HCT116 (cell line): Measurements from ENCODE around the gene ASNS. TPM values are rescaled to one million over a fixed set of nuclear protein-coding genes. Genes with fewer than 3 reads are reported as not detected.

Experiments used
- ATAC-seq: fragments of 200-7000 bp; cut with Tn5 transposase; 2 replicates; pipeline ENCODE4 v1.9.1; 2020; ENCODE audit warnings: mild to moderate bottlenecking, moderate library complexity
- BruUV-seq: library from RNA; stranded (reverse); fragments of 400-500 nt; replicated peaks from 2 replicates; lab custom pipeline; 2021; lab: Mats Ljungman, UMichigan
- CTCF ChIA-PET: fragments of 300-600 bp; sonication (Branson Sonifier 250); formaldehyde crosslinking; loops from one replicate; lab custom pipeline; 2021; ENCODE audit warnings: antibody characterized with exemption; lab: Charles Lee
- POLR2A ChIA-PET: fragments of 300-600, 350-600 bp; sonication (Branson Sonifier 250); formaldehyde crosslinking; loops from one replicate; lab custom pipeline; 2021; ENCODE audit warnings: antibody characterized with exemption; lab: Charles Lee
- RAD21 ChIA-PET, 2 experiments: fragments of 300-600 bp; sonication (Branson Sonifier 250); formaldehyde crosslinking; loops; one replicate each; lab custom pipeline; 2023; ENCODE audit warnings: low total read pairs in 2 of 2; ENCODE audit not compliant: uncharacterized antibody in 2 of 2, unreplicated experiment in 2 of 2, low non-redundant PET in 1 of 2; lab: Charles Lee
- DNase-seq: peaks from one replicate; pipeline ENCODE4 v3.0.0-alpha.2; 2010; ENCODE audit warnings: low read depth, low spot score
- H2AFZ ChIP-seq: fragments of 200-600 bp; shearing (Covaris generic), sonication (generic); 2 replicates; pipeline ENCODE4 v1.6.1; 2017; ENCODE audit warnings: low read depth, mixed run types, mixed read lengths, antibody characterized with exemption, low read length; ENCODE audit not compliant: poor library complexity, severe bottlenecking
- H3K27ac ChIP-seq: 2 replicates; pipeline ENCODE4 v1.5.1; 2012; ENCODE audit warnings: low read depth, low read length
- H3K27me3 ChIP-seq: fragments of 200-600 bp; sonication (generic); 2 replicates; pipeline ENCODE4 v1.6.1; 2016; ENCODE audit warnings: mixed run types, low read length, mixed read lengths; ENCODE audit not compliant: insufficient read depth
- H3K36me3 ChIP-seq, 2 experiments: fragments of 200-500 bp in 1 of 2; fragments of 200-600 bp in 1 of 2; sonication (Bioruptor generic) in 1 of 2; sonication (generic) in 1 of 2; 2 replicates each; pipeline versions ENCODE4 v1.5.1 to v1.6.1; 2014 to 2016; ENCODE audit warnings: low read length in 2 of 2, inconsistent platforms in 1 of 2, mixed read lengths in 1 of 2, mixed run types in 1 of 2; ENCODE audit not compliant: insufficient read depth in 2 of 2, control insufficient read depth in 1 of 2
- H3K4me1 ChIP-seq, 2 experiments: fragments of 200-600 bp in 1 of 2; sonication (generic) in 1 of 2; 2 replicates each; pipeline versions ENCODE4 v1.5.1 to v1.6.1; 2012 to 2017; ENCODE audit warnings: low read length in 2 of 2, inconsistent platforms in 1 of 2, mild to moderate bottlenecking in 1 of 2, mixed read lengths in 1 of 2, mixed run types in 1 of 2, moderate library complexity in 1 of 2; ENCODE audit not compliant: insufficient read depth in 2 of 2, control insufficient read depth in 1 of 2
- H3K4me2 ChIP-seq: fragments of 200-600 bp; sonication (generic); 2 replicates; pipeline ENCODE4 v1.6.1; 2017; ENCODE audit warnings: mixed run types, low read length, mixed read lengths
- H3K4me3 ChIP-seq, 2 experiments: fragments of 200-600 bp in 1 of 2; sonication (generic) in 1 of 2; replicated peaks in 1 of 2; 2 replicates each; pipeline ENCODE4 v1.5.1; 2011 to 2016; ENCODE audit warnings: low read length in 2 of 2, control low read depth in 1 of 2, low read depth in 1 of 2, mild to moderate bottlenecking in 1 of 2, mixed read lengths in 1 of 2, mixed run types in 1 of 2
- H3K79me2 ChIP-seq: fragments of 200-600 bp; sonication (generic); 2 replicates; pipeline ENCODE4 v1.6.1; 2017; ENCODE audit warnings: mild to moderate bottlenecking, mixed run types, low read length, moderate library complexity, mixed read lengths; ENCODE audit not compliant: insufficient read depth
- H3K9ac ChIP-seq: fragments of 200-600 bp; sonication (generic); 2 replicates; pipeline ENCODE4 v1.6.1; 2016; ENCODE audit warnings: low read length, mixed read lengths
- H3K9me2 ChIP-seq: fragments of 200-600 bp; sonication (generic), shearing (Covaris generic); 2 replicates; pipeline ENCODE4 v1.6.1; 2017; ENCODE audit warnings: mixed run types, mild to moderate bottlenecking, moderate library complexity; ENCODE audit not compliant: insufficient read depth
- H3K9me3 ChIP-seq, 2 experiments: fragments of 200-500 bp in 1 of 2; fragments of 200-600 bp in 1 of 2; sonication (Bioruptor generic) in 1 of 2; sonication (generic) in 1 of 2; 2 replicates each; pipeline ENCODE4 v1.6.1; 2014 to 2017; ENCODE audit warnings: low read length in 2 of 2, mixed read lengths in 2 of 2, inconsistent platforms in 1 of 2, low read depth in 1 of 2, mild to moderate bottlenecking in 1 of 2, mixed run types in 1 of 2, moderate library complexity in 1 of 2; ENCODE audit not compliant: control insufficient read depth in 1 of 2, insufficient read depth in 1 of 2
- H4K20me1 ChIP-seq: fragments of 200-600 bp; sonication (generic), shearing (Covaris generic); 2 replicates; pipeline ENCODE4 v1.6.1; 2017; ENCODE audit warnings: mixed run types, mild to moderate bottlenecking, moderate library complexity; ENCODE audit not compliant: insufficient read depth
- ATF3 ChIP-seq: IDR thresholded peaks from 2 replicates; pipeline ENCODE4 v1.6.1; 2012
- EGR1 ChIP-seq: IDR thresholded peaks from 2 replicates; pipeline ENCODE4 v1.6.1; 2012; ENCODE audit warnings: low read depth
- ELF1 ChIP-seq: IDR thresholded peaks from 2 replicates; pipeline ENCODE4 v1.6.1; 2012; ENCODE audit warnings: low read depth, borderline replicate concordance
- EZH2phosphoT487 ChIP-seq: fragments of 200-600 bp; IDR thresholded peaks from 2 replicates; pipeline ENCODE4 v1.6.1; 2018; ENCODE audit warnings: antibody characterized with exemption, borderline replicate concordance
- FOSL1 ChIP-seq: IDR thresholded peaks from 2 replicates; pipeline ENCODE4 v1.6.1; 2012; ENCODE audit warnings: low read depth
- MAX ChIP-seq: IDR thresholded peaks from 2 replicates; pipeline ENCODE4 v1.6.1; 2012
- POLR2A ChIP-seq: IDR thresholded peaks from 2 replicates; pipeline ENCODE4 v1.7.0; 2011; ENCODE audit warnings: borderline replicate concordance; ENCODE audit not compliant: insufficient read depth, insufficient read length; ENCODE audit errors: extremely low read depth
- POLR2AphosphoS5 ChIP-seq: IDR thresholded peaks from 2 replicates; pipeline ENCODE4 v1.6.1; 2011; ENCODE audit warnings: mild to moderate bottlenecking, low read depth, low read length, moderate library complexity
- RAD21 ChIP-seq: IDR thresholded peaks from 2 replicates; pipeline ENCODE4 v1.6.1; 2012; ENCODE audit warnings: low read depth, mild to moderate bottlenecking
- REST ChIP-seq: IDR thresholded peaks from 2 replicates; pipeline ENCODE4 v1.6.1; 2012; ENCODE audit warnings: low read depth
- SIN3A ChIP-seq: IDR thresholded peaks from 2 replicates; pipeline ENCODE4 v1.6.1; 2012; ENCODE audit warnings: low read depth
- SP1 ChIP-seq: IDR thresholded peaks from 2 replicates; pipeline ENCODE4 v1.6.1; 2012; ENCODE audit warnings: low read depth
- TCF7L2 ChIP-seq: IDR thresholded peaks from 2 replicates; pipeline ENCODE4 v1.7.0; 2011; ENCODE audit warnings: borderline replicate concordance, inconsistent platforms; ENCODE audit not compliant: insufficient read depth, insufficient read length; ENCODE audit errors: extremely low read depth
- YY1 ChIP-seq: IDR thresholded peaks from 2 replicates; pipeline ENCODE4 v1.6.1; 2011; ENCODE audit warnings: low read length, low read depth, moderate library complexity, mild to moderate bottlenecking; ENCODE audit not compliant: insufficient replicate concordance; ENCODE audit errors: extremely low read depth
- ZFX ChIP-seq: fragments of 450-650 bp; IDR thresholded peaks from 2 replicates; pipeline ENCODE4 v1.6.1; 2017
- intact Hi-C: fragments of 100-400 bp; cut with micrococcal nuclease; formaldehyde crosslinking; loops from 2 replicates; pipeline ENCODE4 v1.10.0; 2022
- total RNA-seq: library from RNA; stranded (reverse); gene quantifications from one replicate; pipeline ENCODE4 v1.2.1, GENCODE V29; 2021; ENCODE audit not compliant: unreplicated experiment

The ASNS gene
- total RNA-seq, 1 experiment from 2014 or later = 282 TPM

GRCh38 chr7:97842006-97842405, 30.2 kb downstream of the ASNS start:
- DNase-seq (no peak), ATAC-seq (no peak)
- no peaks in the 10 kb centered on the region for H4K20me1 ChIP-seq
- TF ChIP-seq ZFX (no peak), FOSL1 (no peak), EGR1 (no peak), YY1 (no peak), MAX (no peak), POLR2A (no peak), POLR2AphosphoS5 (no peak), ATF3 (no peak), ELF1 (no peak), REST (no peak), TCF7L2 (no peak), RAD21 (no peak), SIN3A (no peak), SP1 (no peak), EZH2phosphoT487 (no peak)
- ChIA-PET POLR2A (no interaction called here), RAD21 (no interaction called here), CTCF (interaction anchor here (1.3 kb wide), 1 partner anchor 737 kb away, joined by 3 read pairs; no protein-coding TSS in a partner anchor)
- no peak overlapping the region for H3K4me2 ChIP-seq
- H3K27ac ChIP-seq = no peak overlapping the region
- BruUV-seq = no TSS peak
- no peak overlapping the region for H2AFZ ChIP-seq
- no peaks in the 10 kb centered on the region for H3K79me2 ChIP-seq
- no peaks in the 10 kb centered on the region for H3K4me1 ChIP-seq
- H3K9me3 ChIP-seq = no peaks in the 10 kb centered on the region
- intact Hi-C loops = loop anchor here (10.0 kb wide), 1 partner anchor 173 kb away; no protein-coding TSS in a partner anchor
- peaks cover under 1% of the 10 kb centered on the region; the same call in 1 of the 2 replicates for H3K27me3 ChIP-seq
- H3K9ac ChIP-seq = no peak overlapping the region
- no peaks in the 10 kb centered on the region for H3K9me2 ChIP-seq
- H3K36me3 ChIP-seq = no peaks in the 10 kb centered on the region
- no peak overlapping the region for H3K4me3 ChIP-seq
